A204.1 (cell line): ENCODE results near the gene ASPSCR1.
"Not testable (repeated sequence)": the region's sequence is repeated elsewhere in the genome, so short reads cannot be mapped to it uniquely, and the experiment has no call there.

Source experiments
- FAIRE-seq: peaks from 2 replicates; lab custom pipeline; 2012; peaks lifted over from hg19 to GRCh38; lab: Jason Lieb, UNC

ASPSCR1 gene

DNA sequence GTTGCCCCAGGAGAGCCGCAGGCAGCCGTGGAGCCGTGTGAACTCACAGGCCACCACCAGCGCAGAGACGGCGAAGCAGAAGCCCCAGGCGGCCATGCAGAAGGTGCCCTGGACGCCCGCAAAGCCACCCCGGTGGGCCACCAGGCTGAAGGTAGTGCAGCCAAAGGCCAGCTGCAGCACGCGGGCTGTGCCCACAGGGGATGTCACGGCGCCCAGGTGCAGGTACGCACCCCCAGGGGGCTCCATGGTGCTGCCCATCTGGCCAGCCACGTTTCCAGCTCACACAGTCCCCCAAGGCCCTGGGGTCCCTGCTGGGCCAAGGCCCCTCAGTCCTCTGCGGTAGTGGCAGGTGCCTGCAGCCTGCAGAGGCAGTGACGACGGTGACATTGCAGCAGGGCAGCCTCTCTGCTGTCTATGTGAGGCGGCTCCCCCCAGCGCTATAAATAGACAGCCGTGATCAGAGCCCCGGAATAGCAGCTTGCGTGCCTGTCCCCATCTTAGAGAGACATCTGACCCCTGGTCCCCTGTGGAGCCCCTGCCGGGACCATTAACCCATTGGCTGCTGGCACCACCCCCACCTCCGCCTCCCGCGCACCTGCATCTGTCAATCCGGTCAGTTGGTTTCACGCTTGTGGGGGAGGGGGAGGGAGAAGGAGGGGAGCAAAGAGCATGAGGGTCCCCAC, 35.8 kb upstream of the ASPSCR1 start:
- no peak for FAIRE-seq

DNA sequence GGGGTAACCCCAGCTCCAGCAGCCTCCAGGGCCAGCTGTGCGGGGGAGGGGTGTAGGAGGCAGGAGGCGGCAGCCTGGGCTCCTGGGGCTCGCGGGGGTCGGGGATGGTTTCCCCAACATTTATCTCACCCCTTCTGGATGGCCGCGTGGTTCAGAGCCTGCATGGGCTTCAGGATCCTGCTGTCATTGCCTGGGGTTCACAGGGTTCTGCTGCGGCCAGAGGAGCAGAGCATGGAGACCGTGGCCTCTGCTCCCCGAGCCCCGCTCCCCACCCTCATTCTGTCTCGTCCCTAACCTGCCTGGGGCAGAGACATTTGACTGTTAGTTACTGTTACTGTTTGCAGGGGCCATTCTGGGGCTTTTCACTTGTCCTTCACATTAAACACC, 35.3 kb upstream of the ASPSCR1 start:
- no peak for FAIRE-seq

DNA sequence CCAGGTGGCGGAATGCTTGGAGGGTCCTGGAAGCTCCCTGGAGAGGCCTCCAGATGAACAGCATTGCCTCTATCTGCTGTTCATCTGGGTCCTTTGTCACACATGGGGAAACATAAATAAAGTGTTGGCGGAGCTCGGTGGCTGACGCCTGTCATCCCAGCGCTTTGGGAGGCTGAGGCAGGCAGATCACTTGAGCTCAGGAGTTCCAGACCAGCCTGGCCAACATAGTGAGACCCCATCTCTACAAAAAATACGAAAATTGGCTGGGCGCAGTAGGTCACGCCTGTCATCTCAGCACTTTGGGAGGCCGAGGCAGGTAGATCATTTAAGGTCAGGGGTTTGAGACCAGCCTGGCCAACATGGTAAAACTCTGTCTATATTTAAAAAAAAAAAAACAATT, 32.6 kb upstream of the ASPSCR1 start:
- FAIRE-seq: no peak

DNA sequence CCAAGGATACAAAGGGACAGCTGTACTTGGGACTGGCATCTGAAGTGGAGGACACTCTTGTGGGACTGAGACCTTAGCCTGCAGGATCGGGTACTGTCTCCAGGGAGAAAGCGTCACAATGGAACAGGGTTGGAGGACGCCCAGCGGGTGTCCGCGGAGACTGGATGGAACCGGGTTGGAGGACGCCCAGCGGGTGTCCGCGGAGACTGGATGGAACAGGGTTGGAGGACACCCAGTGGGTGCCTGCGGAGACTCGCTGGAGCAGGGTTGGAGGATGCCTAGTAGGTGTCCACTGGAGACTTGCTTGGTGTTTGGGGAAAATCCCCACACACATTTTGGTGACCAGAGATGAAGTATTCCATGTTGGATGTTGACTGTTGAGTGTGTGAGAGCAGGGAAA, 30.2 kb upstream of the ASPSCR1 start, which contains the start of gene MYADML2:
TSS of gene MYADML2 (minus strand) at position 45 of the 400 bp plus-strand sequence. CDS start 5,492 bp downstream, outside the sequence.
- FAIRE-seq: no peak

DNA sequence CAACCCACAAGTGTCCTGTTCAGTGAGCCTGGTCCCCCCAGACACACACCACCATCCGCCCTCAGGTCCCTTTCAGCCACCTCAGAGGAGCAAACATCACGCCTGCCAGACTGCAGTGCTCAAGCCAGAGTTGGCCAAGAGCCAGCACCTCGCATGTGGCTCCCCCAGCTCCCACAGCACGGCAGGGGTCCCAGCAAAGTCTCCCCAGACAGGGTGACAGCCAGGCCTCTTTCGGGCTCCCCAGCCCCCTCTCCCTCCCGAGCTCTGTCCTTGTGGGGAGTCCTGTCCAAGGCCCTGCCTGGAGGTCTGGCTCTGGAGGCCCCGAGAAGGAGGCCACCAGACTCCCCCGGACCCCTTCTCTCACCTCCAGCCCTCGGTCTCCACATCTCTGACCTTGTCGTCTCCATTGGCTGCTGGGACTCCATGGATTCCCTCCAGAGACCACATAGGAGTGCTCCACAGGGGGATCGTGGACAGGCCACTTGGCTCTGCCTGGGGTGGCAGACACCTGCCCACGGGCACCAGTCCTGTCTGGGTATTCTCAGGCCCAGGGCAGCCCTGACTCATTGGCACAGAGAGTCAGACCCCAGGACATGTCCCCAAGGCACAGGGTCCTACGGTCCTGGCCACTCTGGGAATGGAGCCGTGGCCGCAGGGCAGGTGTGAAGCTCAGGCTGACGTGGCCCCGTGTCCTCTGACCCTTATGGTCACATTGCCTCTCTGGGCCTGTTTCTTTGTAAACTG, 28.6 kb upstream of the ASPSCR1 start:
- FAIRE-seq: no peak

DNA sequence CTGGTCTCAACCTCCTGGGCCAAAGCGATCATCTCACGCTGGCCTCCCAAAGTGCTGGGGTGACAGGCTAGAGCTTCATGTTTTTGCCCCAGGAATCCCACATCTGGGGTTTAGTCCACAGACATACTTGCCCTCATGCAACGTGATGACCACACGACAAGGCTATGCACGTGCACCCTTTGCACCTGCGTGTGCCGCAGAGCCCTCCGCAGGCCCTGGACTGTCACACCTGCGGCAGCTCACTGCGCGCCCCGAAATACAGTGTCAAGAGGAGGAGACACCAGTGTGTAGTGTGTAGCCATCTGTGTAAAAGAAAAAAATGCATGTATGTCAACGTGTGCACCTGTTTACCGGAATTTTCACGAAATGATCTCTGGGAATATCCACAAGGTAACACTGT, 26.9 kb upstream of the ASPSCR1 start:
- FAIRE-seq: no peak

DNA sequence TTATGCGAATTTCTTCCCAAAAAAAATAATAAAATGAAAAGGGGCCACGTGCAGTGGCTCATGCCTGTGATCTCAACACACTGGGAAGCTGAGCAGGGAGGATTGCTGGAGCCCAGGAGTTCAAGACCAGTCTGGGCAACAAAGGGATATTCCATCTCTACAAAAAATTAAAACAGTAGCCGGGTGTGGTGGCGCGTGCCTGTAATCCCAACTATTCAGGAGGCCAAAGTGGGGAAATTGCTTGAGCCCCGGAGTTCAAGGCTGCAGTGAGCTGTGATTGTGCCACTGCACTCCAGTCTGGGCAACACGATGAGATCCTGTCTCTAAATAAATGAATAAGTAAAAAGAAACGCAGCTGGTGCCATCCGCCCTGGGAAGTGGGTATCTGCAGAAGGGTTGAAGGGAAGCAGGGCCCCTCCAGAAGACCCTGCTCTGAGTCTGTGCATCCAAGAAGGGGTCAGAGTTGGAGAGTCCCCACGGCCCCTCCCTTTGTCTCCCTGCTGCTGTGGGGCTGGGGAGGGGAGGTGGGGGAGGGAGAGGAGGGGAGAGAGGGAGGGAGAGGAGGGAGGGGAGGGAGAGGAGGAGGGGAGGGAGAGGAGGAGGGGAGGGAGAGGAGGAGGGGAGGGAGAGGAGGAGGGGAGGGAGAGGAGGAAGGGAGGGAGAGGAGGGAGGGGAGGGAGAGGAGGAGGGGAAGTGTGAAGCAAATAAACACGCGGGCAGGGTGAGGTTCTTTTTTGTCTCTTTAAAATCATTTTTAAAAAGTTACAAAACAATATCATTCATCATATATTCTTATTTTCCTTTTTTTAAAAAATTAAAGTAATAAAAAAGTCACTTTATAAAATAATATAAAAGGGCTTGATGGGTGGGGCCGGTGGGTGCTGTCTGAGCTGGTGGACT, 25.4 kb upstream of the ASPSCR1 start:
- no peak for FAIRE-seq

DNA sequence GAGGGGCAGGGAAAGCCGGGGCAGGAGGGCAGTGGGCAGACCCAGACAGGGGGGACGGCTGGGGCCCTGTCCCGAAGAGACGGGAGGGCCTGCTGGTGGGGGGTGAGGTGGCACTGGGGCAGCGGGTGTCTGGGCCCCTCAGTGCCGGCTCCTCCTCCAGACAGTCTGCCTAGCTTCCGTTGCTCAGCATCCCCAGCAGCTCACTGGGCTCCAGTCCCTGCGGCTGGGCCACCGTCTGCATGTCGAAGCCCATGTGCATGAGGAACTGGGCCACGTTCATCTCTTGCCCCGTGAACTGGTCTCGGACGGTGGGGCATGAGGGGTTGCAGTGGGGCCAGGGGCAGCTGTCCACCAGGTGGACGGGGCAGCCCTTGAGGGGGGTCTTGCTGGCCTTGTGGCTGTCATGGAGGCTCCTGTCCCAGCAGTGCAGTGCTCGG, 24.6 kb upstream of the ASPSCR1 start:
- FAIRE-seq: no peak

DNA sequence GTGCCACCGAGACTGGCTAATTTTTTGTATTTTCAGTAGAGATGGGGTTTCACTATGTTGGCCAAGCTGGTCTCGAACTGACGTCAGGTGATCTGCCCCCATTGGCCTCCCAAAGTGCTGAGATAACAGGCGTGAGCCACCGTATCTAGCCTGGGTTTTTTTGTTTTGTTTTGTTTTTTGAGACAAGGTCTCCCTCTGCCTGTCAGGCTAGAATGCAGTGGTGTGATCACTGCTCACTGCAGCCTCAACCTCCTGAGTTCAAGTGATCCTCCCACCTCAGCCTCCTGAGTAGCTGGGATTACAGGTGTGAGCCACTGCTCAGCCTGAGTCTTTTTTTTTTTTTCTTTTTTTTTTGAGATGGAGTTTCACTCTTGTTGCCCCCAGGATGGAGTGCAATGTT, 24.0 kb upstream of the ASPSCR1 start:
- not testable (repeated sequence) for FAIRE-seq

DNA sequence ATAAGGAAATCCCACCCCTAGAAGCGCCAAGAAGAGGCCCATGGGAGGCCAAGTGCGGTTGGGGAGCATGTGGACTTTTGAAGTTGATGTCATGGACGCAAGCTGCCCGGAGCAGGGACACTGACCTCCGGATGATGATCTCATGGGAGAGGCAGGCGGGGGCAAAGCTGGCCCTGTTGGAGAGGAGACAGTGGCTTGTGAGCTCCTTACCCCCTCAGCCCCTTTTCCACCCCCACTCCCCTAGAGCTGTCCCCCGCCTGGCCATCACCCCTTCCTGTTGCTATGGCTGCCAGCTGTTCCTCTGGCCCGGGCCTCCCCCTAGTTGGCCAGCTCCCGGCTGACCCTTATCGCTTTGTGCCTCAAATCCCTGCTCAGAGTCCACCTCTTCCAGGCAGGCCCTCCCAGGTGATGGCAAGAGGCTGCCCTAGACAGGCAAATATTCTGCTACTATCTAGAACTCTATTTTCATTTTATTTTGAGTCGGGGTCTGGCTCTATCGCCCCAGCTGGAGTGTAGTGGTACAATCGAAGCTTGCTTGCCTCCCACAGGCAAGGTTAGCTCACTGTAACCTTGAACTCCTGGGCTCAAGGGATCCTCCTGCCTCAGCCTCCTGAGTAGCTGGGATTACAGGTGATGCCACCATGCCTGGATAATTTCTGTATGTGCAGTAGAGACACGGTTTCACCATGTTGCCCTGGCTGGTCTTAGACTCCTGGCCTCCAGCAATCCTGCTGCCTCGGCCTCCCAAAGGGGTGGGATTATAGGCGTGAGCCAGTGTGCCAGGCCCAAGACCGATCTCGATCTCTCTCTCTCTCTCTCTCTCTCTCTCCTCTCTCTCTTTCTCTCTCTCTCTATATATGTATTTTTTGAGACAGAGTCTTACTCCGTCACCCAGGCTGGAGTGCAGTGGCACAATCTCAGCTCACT, 23.0 kb upstream of the ASPSCR1 start:
- FAIRE-seq: no peak

DNA sequence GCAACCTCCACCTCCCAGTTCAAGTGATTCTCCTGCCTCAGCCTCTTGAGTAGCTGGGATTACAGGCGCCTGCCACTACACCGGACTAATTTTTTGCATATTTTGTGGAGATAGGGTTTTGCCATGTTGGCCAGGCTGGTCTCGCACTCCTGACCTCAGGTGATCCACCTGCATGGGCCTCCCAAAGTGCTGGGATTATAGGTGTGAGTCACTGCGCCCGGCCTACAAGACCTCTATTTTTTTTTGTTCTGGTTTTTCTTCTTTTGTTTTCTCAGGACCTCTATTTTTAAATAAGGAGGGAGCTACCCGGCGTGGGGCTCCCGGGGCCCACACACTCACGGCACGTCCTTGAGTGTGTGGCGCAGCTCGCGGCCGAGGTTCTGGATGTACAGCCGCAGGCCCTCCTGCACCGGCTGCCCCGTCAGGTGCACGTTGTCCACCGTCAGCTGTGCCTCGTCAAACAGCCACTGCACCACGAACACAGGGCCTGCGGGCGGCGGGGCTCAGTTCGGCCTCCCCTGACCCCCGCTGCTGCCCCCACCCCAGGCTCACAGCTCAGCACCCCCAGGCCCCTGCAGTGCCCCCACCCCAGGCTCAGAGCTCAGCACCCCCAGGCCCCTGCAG, 22.3 kb upstream of the ASPSCR1 start:
- FAIRE-seq: no peak

DNA sequence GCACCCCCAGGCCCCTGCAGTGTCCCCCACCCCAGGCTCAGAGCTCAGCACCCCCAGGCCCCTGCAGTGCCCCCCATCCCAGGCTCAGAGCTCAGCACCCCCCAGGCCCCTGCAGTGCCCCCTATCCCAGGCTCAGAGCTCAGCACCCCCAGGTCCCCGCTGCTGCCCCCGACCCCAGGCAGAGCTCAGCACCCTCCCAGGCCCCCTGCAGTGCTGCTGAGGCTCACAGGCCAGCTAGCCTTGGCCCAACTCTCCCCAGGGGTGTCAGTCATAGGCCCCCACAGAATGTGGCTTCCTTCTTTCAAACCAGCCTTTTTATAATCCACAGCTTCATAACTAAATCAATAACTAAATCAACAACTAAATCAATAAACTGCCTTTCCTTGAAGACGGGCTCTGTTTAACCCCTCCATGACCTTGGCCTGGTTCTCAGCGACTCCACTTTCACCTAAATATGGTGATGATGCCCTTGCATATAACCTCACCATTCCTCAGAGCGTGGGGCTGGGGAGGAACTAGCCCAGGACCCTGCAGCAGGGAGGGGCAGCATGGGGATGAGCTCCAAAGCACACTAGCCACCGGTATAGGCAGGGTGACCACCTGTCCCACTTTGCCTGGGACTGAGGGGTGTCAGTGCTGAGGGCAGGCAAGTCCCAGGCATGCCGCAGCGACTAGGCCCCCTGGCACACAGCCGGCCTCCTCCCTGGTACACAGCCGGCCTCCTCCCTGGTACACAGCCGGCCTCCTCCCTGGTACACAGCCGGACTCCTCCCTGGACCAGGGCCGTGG, 21.5 kb upstream of the ASPSCR1 start:
- FAIRE-seq: no peak

DNA sequence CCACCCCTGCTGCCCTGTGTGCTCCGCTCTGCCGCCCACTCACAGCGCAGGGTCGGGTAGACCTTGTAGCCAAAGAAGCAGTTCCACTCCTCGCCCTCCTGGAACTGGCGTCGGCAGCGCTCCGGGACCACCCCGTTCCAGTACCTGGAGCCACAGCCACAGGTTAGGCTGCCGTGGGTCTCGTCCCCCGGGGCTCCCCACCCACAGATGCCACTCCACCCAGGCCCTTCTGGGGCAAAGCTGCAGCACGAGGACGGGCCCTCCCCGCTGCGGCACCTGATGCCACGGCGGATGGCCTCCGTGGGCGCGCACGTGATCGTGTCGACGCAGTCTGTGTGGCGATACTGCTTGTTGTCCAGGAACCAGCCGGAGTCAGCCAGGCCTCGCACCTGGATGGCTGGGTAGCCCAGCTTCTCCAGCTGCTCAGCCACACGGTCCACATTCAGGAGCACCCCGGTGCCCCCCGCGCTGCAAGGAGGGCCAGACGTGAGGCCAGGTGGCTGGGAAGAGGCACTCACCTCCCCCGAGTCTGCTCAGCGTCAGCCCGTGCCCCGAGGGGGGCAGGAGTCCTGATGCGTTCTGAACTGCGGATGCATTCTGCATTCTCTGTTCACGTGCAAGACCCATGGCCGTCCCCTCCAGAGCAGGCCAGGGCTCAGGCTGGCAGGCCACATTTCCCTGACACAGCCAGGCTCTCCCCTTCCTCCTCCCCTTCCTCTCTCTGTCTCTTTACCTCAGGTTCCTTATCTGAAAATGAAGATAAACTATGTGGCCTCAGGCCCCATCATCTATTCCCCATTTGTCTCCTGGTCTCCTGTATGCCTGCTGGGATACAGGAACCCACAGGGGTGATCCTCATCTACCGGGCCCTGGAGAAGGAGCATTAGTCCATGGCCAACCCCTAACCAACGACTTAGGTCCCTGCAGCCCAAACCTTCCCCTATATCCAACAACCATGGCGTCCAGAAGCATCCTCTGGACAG, 20.5 kb upstream of the ASPSCR1 start:
- no peak for FAIRE-seq

DNA sequence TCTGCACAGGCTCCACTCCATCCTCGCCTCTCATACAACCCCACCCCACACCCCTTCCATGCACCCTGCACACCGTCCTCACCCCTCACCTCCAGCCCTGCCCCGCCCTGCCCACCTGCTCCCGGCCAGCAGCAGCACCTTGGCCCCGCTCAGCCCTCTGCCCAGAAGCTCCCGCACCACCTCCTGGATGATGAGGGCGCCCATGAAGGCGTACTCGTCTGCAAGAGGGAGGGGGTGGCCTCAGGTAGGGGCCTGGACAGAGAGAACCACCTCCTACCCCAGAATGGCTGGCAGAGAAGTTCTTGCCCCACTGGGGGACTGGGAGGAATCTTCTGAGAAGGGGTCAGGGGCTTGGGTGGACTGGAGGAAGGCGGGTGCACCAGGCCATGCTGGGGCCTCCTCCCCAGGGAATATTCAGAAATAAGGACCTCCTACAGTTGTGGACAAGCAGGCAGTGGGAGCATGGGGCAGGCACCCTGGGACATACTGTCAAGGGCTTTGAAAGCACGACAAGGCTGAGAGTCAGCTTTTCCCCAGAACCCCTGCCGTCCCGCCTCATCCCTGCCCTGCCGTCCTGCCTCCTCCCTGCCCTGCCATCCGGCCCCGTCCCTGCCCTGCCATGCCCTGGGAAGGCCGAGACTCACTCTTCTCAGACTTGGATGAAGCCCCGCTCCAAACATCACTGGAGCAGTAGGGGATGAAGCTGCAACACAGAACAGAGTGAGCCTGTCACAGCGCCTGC, 19.6 kb upstream of the ASPSCR1 start:
- no peak for FAIRE-seq

DNA sequence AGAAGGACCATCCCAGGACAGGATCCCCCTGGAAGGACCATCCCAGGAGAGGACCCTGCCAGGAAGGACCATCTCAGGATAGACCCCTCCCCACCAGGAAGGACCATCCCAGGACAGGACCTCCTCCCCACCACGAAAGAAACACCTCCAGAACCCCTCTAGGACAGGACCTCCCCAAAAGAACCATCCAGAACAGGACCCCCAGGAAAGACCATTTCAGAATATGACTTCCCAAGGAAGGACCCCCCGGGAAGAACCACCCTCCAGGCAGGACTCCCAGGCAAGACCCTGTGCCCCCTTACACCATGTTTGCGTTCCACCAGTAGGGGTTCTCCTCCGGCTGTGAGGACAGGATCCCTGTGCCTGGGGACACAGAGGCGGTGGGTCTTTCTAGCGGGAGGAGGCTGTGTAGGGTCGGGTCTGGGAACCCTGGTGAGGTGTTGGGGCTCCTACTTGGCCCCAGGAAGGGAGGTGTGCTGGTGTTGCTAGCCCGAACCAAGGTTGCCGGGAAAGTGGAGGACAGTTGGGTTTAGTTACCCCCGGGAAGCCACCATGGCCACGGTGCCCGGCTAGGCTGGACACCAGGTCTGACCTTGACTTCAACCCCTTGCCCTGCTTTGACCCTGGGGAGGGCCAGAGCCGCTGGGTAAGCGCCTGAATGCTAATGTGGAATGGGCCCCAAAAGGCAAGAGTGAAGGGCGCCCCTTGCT, 18.6 kb upstream of the ASPSCR1 start:
- FAIRE-seq: no peak

DNA sequence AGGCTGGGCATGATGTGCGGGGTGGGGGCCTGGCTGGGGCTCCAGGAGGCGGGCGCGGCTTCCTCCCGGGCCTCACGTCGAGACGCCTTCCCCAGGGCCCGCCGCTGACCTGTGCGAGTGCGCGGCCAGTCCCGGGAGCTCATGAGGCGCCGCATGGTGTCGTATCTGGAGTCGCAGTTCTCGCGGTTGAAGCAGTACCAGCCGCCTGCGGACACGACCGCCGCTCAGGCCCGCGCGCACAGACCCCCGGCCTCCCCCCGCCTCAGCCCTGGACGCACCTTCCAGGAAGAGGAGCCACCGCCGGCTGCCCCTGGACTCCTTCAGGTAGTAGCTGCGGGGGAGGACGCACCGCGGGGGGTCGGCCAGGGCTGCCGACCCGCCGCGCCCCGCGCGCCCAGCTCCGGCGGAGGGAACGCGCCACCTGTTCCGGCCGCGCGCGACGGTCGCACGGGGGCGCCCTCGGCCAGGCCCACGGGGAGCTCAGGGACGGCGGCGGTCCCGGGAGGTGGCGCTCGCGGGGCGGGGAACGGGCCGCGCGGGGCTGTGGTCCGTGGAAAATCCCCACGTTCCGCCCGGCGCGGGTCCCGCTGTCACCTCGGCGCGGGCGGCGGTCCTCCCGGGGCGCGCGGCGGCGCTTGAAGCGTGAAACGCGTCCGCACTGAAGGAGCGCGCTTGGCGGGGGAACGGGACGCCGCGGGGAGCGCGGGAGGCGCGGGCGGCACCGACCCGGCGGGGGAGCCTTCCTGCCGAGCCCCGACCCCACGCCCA, 17.9 kb upstream of the ASPSCR1 start:
- FAIRE-seq: no peak
